Astrocyte (in vitro differentiated cells and primary cell): ENCODE results near the gene CYB561D2. TPM values are rescaled to one million over a fixed set of nuclear protein-coding genes. Genes with fewer than 3 reads are reported as not detected.

Source experiments
- DNase-seq: peaks from one replicate; pipeline ENCODE4 v3.0.0-alpha.2; 2010; ENCODE audit warnings: low read depth
- FAIRE-seq: peaks from 2 replicates; lab custom pipeline; 2011; peaks lifted over from hg19 to GRCh38; lab: Jason Lieb, UNC
- H2AFZ ChIP-seq: 2 replicates; pipeline ENCODE4 v1.6.0; 2012; ENCODE audit warnings: low read depth, low read length, inconsistent platforms
- H3K27ac ChIP-seq: 2 replicates; pipeline ENCODE4 v1.5.1; 2011; ENCODE audit warnings: low read depth, low read length, inconsistent platforms
- H3K27me3 ChIP-seq: 2 replicates; pipeline ENCODE4 v1.6.0; 2011; ENCODE audit warnings: low read length, inconsistent platforms; ENCODE audit not compliant: insufficient read depth
- H3K36me3 ChIP-seq: 2 replicates; pipeline ENCODE4 v1.5.1; 2011; ENCODE audit warnings: low read length, inconsistent platforms; ENCODE audit not compliant: insufficient read depth
- H3K4me1 ChIP-seq: 2 replicates; pipeline ENCODE4 v1.5.1; 2011; ENCODE audit warnings: low read length, inconsistent platforms; ENCODE audit not compliant: insufficient read depth
- H3K4me2 ChIP-seq: 2 replicates; pipeline ENCODE4 v1.6.0; 2012; ENCODE audit warnings: low read length, inconsistent platforms
- H3K4me3 ChIP-seq: 2 replicates; pipeline ENCODE4 v1.5.1; 2011; ENCODE audit warnings: low read depth, mild to moderate bottlenecking, low read length, inconsistent platforms; ENCODE audit not compliant: insufficient read depth
- H3K79me2 ChIP-seq: 2 replicates; pipeline ENCODE4 v1.6.0; 2012; ENCODE audit warnings: mild to moderate bottlenecking, low read length, inconsistent platforms; ENCODE audit not compliant: insufficient read depth
- H3K9ac ChIP-seq: 2 replicates; pipeline ENCODE4 v1.6.0; 2012; ENCODE audit warnings: mild to moderate bottlenecking, low read length, inconsistent platforms
- H3K9me3 ChIP-seq: 2 replicates; pipeline ENCODE4 v1.5.1; 2012; ENCODE audit warnings: low read depth, mild to moderate bottlenecking, low read length, inconsistent platforms; ENCODE audit not compliant: insufficient read depth
- H4K20me1 ChIP-seq: 2 replicates; pipeline ENCODE4 v1.6.0; 2012; ENCODE audit warnings: low read length, inconsistent platforms; ENCODE audit not compliant: insufficient read depth
- H3K27ac Mint-ChIP-seq: one replicate; pipeline ENCODE4 v1.8.0; 2021; ENCODE audit warnings: mild to moderate bottlenecking, mixed read lengths; ENCODE audit not compliant: unreplicated experiment
- H3K27me3 Mint-ChIP-seq: one replicate; pipeline ENCODE4 v1.8.0; 2021; ENCODE audit warnings: low read depth, mixed read lengths; ENCODE audit not compliant: unreplicated experiment
- H3K36me3 Mint-ChIP-seq: one replicate; pipeline ENCODE4 v1.8.0; 2021; ENCODE audit warnings: low read depth, mixed read lengths; ENCODE audit not compliant: unreplicated experiment
- H3K4me1 Mint-ChIP-seq: one replicate; pipeline ENCODE4 v1.8.0; 2021; ENCODE audit warnings: low read depth, mixed read lengths; ENCODE audit not compliant: unreplicated experiment
- H3K4me3 Mint-ChIP-seq: one replicate; pipeline ENCODE4 v1.8.0; 2021; ENCODE audit warnings: mild to moderate bottlenecking, moderate library complexity, mixed read lengths; ENCODE audit not compliant: unreplicated experiment
- H3K9me3 Mint-ChIP-seq: one replicate; pipeline ENCODE4 v1.8.0; 2021; ENCODE audit warnings: mild to moderate bottlenecking, mixed read lengths; ENCODE audit not compliant: unreplicated experiment
- CTCF ChIP-seq: IDR thresholded peaks from 2 replicates; pipeline ENCODE4 v1.5.1; 2011; ENCODE audit warnings: low read depth, mild to moderate bottlenecking, inconsistent platforms, low read length, moderate library complexity; ENCODE audit not compliant: insufficient read depth
- EZH2 ChIP-seq: IDR thresholded peaks from 2 replicates; pipeline ENCODE4 v1.6.1; 2012; ENCODE audit warnings: mild to moderate bottlenecking, low read length, inconsistent platforms; ENCODE audit not compliant: insufficient read depth
- total RNA-seq: library from RNA; stranded (reverse); gene quantifications from 2 replicates; pipeline ENCODE4 v1.2.1, GENCODE V29; 2021

The CYB561D2 gene
- total RNA-seq, 1 donor from 2014 or later = 19.4 TPM

- Mint-ChIP-seq H3K9me3 (peaks cover 4% of the 10 kb centered on the region), H3K36me3 (no peaks in the 10 kb centered on the region), H3K27me3 (peaks cover 27% of the 10 kb centered on the region), H3K4me1 (peaks cover 15% of the 10 kb centered on the region), H3K4me3 (peak overlapping the region; percentile 94), H3K27ac (no peak overlapping the region)
- no peaks in the 10 kb centered on the region for H3K9me3 ChIP-seq
- DNase-seq (no peak), FAIRE-seq (no peak)
- no peaks in the 10 kb centered on the region for H3K27me3 ChIP-seq
- H2AFZ ChIP-seq = no peak overlapping the region
- H4K20me1 ChIP-seq = peaks cover 21% of the 10 kb centered on the region
- H3K4me3 ChIP-seq = peak overlapping the region; percentile 41
- H3K79me2 ChIP-seq = peaks cover 24% of the 10 kb centered on the region
- no peak overlapping the region for H3K27ac ChIP-seq
- TF ChIP-seq EZH2 (no peak), CTCF (no peak)
- peaks cover 30% of the 10 kb centered on the region for H3K4me1 ChIP-seq
- H3K36me3 ChIP-seq = no peaks in the 10 kb centered on the region
- H3K9ac ChIP-seq = peak overlapping the region; percentile 37
- peak overlapping the region; percentile 78 for H3K4me2 ChIP-seq
These were observed 11.0 kb upstream of the CYB561D2 start for GRCh38 chr3:50339485-50340146.

GRCh38 chr3:50340147-50340447 is 10.6 kb upstream of the CYB561D2 start:
- DNase-seq = no peak
- Mint-ChIP-seq H3K36me3 (no peaks in the 10 kb centered on the region), H3K27ac (no peak overlapping the region), H3K27me3 (peaks cover 32% of the 10 kb centered on the region), H3K4me3 (peak overlapping the region; percentile 94), H3K9me3 (peaks cover 4% of the 10 kb centered on the region), H3K4me1 (peaks cover 14% of the 10 kb centered on the region)
- peak overlapping the region; percentile 41 for H3K4me3 ChIP-seq
- no peaks in the 10 kb centered on the region for H3K27me3 ChIP-seq
- H3K9ac ChIP-seq = peak overlapping the region; percentile 37
- H3K79me2 ChIP-seq = peaks cover 20% of the 10 kb centered on the region
- no peaks in the 10 kb centered on the region for H3K36me3 ChIP-seq
- H2AFZ ChIP-seq = peak overlapping the region; percentile 39
- FAIRE-seq = no peak
- H3K4me1 ChIP-seq = peaks cover 26% of the 10 kb centered on the region
- H3K27ac ChIP-seq = no peak overlapping the region
- TF ChIP-seq EZH2 (no peak), CTCF (no peak)
- H3K9me3 ChIP-seq = no peaks in the 10 kb centered on the region
- H3K4me2 ChIP-seq = peak overlapping the region; percentile 78
- H4K20me1 ChIP-seq = peaks cover 17% of the 10 kb centered on the region
